Measurements from ENCODE around the gene PIAS4.

- no peak for TF ChIP-seq CTCF (IDR thresholded peaks at IDR 0.05; ENCODE audit: borderline replicate concordance, extremely low read depth, low read length, poor library complexity, severe bottlenecking)
- TF ChIP-seq EZH2 (IDR thresholded peaks at IDR 0.05; ENCODE audit: borderline replicate concordance, low read depth, low read length, severe bottlenecking): no peak
Measured at GRCh38 chr19:4030552-4030951, 23.0 kb downstream of the PIAS4 start.
